Vagina (tissue), 2 donors: ENCODE results near the gene NRARP. TPM values are rescaled to one million over a fixed set of nuclear protein-coding genes. Genes with fewer than 3 reads are reported as not detected.

Experiments
- DNase-seq, 2 donors: peaks; one replicate each; pipeline ENCODE4 v3.0.0-alpha.2; 2017; ENCODE audit errors: extremely low spot score in 2 of 2
- H3K27ac ChIP-seq: fragments of 200-600 bp; sonication (generic); one replicate; pipeline ENCODE4 v1.5.1; 2019
- H3K27me3 ChIP-seq: fragments of 200-600 bp; sonication (generic); one replicate; pipeline ENCODE4 v1.5.1; 2019
- H3K36me3 ChIP-seq, 2 donors: fragments of 200-600 bp; sonication (generic); one replicate each; pipeline ENCODE4 v1.5.1; 2017 to 2019
- H3K4me1 ChIP-seq: fragments of 200-600 bp; sonication (generic); one replicate; pipeline ENCODE4 v1.5.1; 2019
- H3K4me3 ChIP-seq, 2 donors: fragments of 200-600 bp; sonication (generic); 1 replicate in 1 of 2; 2 replicates in 1 of 2; pipeline ENCODE4 v1.5.1; 2016 to 2019
- H3K9me3 ChIP-seq: fragments of 200-600 bp; sonication (generic); one replicate; pipeline ENCODE4 v1.5.1; 2019
- CTCF ChIP-seq, 3 experiments: fragments of 450-650 bp in 2 of 3; fragments of 200-600 bp in 1 of 3; sonication (generic) in 1 of 3; IDR thresholded peaks; one replicate each; pipeline ENCODE4 v1.5.1; 2017 to 2019; ENCODE audit warnings: antibody characterized with exemption in 3 of 3, mild to moderate bottlenecking in 2 of 3, moderate library complexity in 2 of 3
- POLR2A ChIP-seq, 2 donors: fragments of 450-650 bp; IDR thresholded peaks; one replicate each; pipeline ENCODE4 v1.6.1; 2017; ENCODE audit warnings: antibody characterized with exemption in 2 of 2, mild to moderate bottlenecking in 2 of 2, moderate library complexity in 2 of 2
- POLR2AphosphoS5 ChIP-seq, 2 donors: sonication (generic); formaldehyde crosslinking; IDR thresholded peaks; one replicate each; pipeline ENCODE4 v1.9.0; 2017; ENCODE audit warnings: antibody characterized with exemption in 2 of 2, mild to moderate bottlenecking in 2 of 2, low read depth in 1 of 2; ENCODE audit not compliant: insufficient read depth in 1 of 2
- intact Hi-C: fragments of 100-400 bp; cut with DNase I; formaldehyde crosslinking; loops from one replicate; pipeline ENCODE4 v1.15.1; 2023
- total RNA-seq: library from RNA; depleted of rRNA; stranded (reverse); fragments of >200 nt; gene quantifications from one replicate; pipeline ENCODE4 v1.2.3, GENCODE V29; 2016

The NRARP gene
- total RNA-seq, 1 donor from 2014 or later: 29.5 TPM

DNA sequence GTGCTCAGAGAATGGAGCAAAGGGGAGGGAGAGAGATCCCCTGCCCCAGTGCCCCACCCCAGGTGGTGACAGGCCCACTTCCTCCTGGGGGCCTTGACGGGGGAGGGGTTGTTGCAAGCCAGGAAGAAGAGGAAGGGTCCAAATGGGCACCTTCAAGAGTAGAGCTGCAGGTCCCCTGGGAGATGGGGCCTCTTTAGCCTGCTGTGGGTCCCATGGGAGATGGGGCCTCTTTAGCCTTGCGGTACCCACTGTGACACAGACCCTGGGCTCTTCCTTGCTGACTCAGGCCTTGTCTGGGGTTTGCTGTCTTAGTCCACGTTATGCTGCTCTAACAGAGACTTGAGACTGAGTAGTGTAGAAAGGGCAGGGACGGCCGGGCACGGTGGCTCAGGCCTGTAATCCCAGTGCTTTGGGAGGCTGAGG is 34.1 kb downstream of the NRARP start:
- peaks cover 0 to 51% of the 10 kb centered on the region in 2 donors for H3K36me3 ChIP-seq
- intact Hi-C loops: no loop called here
- no peak overlapping the region for H3K27ac ChIP-seq
- DNase-seq: peak in 1 of 2 donors; percentile 65
- peaks cover 12% of the 10 kb centered on the region for H3K4me1 ChIP-seq
- no peak overlapping the region for H3K4me3 ChIP-seq
- H3K9me3 ChIP-seq: no peaks in the 10 kb centered on the region
- TF ChIP-seq POLR2AphosphoS5 (IDR thresholded peaks at IDR 0.05; ENCODE audit: insufficient read depth in 1 of 2, low read depth in 1 of 2) (no peak), CTCF (IDR thresholded peaks at IDR 0.05) (no peak), POLR2A (IDR thresholded peaks at IDR 0.05) (no peak)
- H3K27me3 ChIP-seq: no peaks in the 10 kb centered on the region

GRCh38 chr9:137266585-137267453 is 35.3 kb downstream of the NRARP start:
- H3K27ac ChIP-seq: no peak overlapping the region
- peaks cover 12% of the 10 kb centered on the region for H3K4me1 ChIP-seq
- peaks cover 0 to 40% of the 10 kb centered on the region in 2 donors for H3K36me3 ChIP-seq
- H3K4me3 ChIP-seq: no peak overlapping the region
- peak in 1 of 2 donors; percentile 60 for DNase-seq
- H3K9me3 ChIP-seq: no peaks in the 10 kb centered on the region
- no peaks in the 10 kb centered on the region for H3K27me3 ChIP-seq
- intact Hi-C loops: no loop called here
- no peak for TF ChIP-seq CTCF (IDR thresholded peaks at IDR 0.05)

GRCh38 chr9:137266162-137266527 is 35.9 kb downstream of the NRARP start:
- no peak for TF ChIP-seq POLR2A (IDR thresholded peaks at IDR 0.05)
- no peak for TF ChIP-seq CTCF (IDR thresholded peaks at IDR 0.05)
- no peak for TF ChIP-seq POLR2AphosphoS5 (IDR thresholded peaks at IDR 0.05; ENCODE audit: insufficient read depth in 1 of 2, low read depth in 1 of 2)
- H3K4me1 ChIP-seq: peaks cover 12% of the 10 kb centered on the region
- H3K27me3 ChIP-seq: no peaks in the 10 kb centered on the region
- H3K9me3 ChIP-seq: no peaks in the 10 kb centered on the region
- no peak overlapping the region for H3K4me3 ChIP-seq
- DNase-seq: no peak
- no peak overlapping the region for H3K27ac ChIP-seq
- intact Hi-C loops: no loop called here
- peaks cover 0 to 40% of the 10 kb centered on the region in 2 donors for H3K36me3 ChIP-seq

DNA sequence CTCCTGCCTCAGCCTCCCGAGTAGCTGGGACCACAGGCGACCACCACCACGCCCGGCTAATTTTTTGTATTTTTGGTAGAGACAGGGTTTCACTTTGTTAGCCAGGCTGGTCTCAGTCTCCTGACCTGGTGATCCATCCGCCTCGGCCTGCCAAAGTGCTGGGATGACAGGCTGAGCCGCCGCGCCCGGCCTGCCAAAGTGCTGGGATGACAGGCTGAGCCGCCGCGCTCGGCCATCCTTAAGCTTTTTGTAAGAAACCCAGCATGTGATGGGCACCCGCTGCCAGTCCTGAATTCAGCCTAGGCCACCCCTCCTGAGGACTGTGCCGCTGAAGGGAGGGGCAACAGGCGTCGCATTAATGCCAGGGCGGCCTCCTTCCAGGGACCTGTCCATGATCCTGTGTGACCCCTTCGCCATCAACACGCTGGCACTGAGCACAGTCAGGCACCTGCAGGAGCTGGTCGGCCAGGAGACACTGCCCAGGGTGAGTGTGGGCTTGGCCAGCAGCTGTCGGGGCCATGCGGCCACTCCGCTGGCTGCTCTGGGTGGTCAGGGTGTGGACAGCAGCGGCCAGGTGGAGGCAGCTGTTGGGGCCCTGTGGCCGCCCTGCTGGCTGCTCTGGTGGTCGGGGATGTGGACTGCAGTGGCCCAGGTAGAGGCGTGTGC is 36.4 kb downstream of the NRARP start:
- Histone ChIP-seq H3K36me3 (peaks cover 0 to 40% of the 10 kb centered on the region in 2 donors), H3K4me1 (peaks cover 12% of the 10 kb centered on the region), H3K4me3 (no peak overlapping the region), H3K27ac (no peak overlapping the region), H3K9me3 (no peaks in the 10 kb centered on the region), H3K27me3 (no peaks in the 10 kb centered on the region)
- TF ChIP-seq POLR2AphosphoS5 (IDR thresholded peaks at IDR 0.05; ENCODE audit: insufficient read depth in 1 of 2, low read depth in 1 of 2): no peak
- TF ChIP-seq POLR2A (IDR thresholded peaks at IDR 0.05): no peak
- intact Hi-C loops: no loop called here
- no peak for DNase-seq

GRCh38 chr9:137264067-137264466 is 38.0 kb downstream of the NRARP start:
- peaks cover 0 to 44% of the 10 kb centered on the region in 2 donors for H3K36me3 ChIP-seq
- peaks cover 5% of the 10 kb centered on the region for H3K4me1 ChIP-seq

More at GRCh38 chr9:137264067-137264466, 38.0 kb downstream of the NRARP start:
- Histone ChIP-seq H3K27me3 (no peaks in the 10 kb centered on the region), H3K4me3 (no peak overlapping the region), H3K27ac (no peak overlapping the region), H3K9me3 (no peaks in the 10 kb centered on the region)
- intact Hi-C loops: no loop called here
- no peak for TF ChIP-seq CTCF (IDR thresholded peaks at IDR 0.05)
- TF ChIP-seq POLR2A (IDR thresholded peaks at IDR 0.05): no peak
- TF ChIP-seq POLR2AphosphoS5 (IDR thresholded peaks at IDR 0.05; ENCODE audit: insufficient read depth in 1 of 2, low read depth in 1 of 2): no peak
- no peak for DNase-seq
